GM19395 (cell line): ENCODE measurements around the gene KLHL11.
A peak's percentile ranks its signal among the peaks of the same experiment; 100 is the strongest.
"Not testable (repeated sequence)": the region's sequence is repeated elsewhere in the genome, so short reads cannot be mapped to it uniquely, and the experiment has no call there.

Source experiments
- ATAC-seq: cut with Tn5 transposase; IDR thresholded peaks from one replicate; pipeline ENCODE4 v1.9.1; 2021; ENCODE audit warnings: mild to moderate bottlenecking, moderate library complexity; ENCODE audit not compliant: unreplicated experiment

KLHL11 gene

DNA sequence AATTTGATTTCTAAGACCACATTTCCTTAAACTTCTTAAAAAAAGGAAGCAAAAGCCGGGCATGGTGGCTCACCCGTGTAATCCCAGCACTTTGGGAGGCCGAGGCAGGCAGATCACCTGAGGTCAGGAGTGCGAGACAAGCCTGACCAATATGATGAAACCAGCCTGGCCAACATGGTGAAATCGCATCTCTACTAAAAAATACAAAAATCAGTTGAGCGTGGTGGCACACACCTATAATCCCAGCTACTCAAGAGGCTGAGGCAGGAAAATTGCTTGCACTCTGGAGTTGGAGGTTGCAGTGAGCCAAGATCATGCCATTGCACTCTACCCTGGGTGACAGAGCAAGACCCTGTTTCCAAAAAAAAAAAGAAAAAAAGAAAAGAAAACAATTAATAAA lies 24.4 kb downstream of the KLHL11 start:
- ATAC-seq = not testable (repeated sequence)

DNA sequence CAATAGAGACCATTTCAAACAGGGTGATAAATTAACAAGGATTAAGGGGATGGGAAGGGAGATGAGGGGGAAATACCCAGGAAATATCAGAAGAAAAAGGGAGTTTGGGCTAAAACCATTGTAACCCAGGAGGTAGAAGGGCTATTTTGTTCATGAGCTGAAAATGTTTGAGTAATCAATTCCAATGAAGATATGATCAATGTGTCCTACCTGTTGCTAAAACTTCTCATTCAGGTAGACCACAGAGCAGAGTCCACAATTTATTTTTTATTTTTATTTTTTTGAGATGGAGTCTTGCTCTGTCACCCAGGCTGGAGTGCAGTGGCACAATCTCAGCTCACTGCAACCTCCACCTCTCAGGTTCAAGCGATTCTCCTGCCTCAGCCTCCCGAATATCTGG lies 25.8 kb downstream of the KLHL11 start:
- not testable (repeated sequence) for ATAC-seq

- no peak for ATAC-seq
These were observed 27.3 kb downstream of the KLHL11 start, which contains the start of gene KLHL10 for GRCh38 chr17:41837761-41838538. Gene KLHL10, plus strand, starts transcription at chr17:41837825. Its CDS starts 108 bp downstream, at chr17:41837933.

DNA sequence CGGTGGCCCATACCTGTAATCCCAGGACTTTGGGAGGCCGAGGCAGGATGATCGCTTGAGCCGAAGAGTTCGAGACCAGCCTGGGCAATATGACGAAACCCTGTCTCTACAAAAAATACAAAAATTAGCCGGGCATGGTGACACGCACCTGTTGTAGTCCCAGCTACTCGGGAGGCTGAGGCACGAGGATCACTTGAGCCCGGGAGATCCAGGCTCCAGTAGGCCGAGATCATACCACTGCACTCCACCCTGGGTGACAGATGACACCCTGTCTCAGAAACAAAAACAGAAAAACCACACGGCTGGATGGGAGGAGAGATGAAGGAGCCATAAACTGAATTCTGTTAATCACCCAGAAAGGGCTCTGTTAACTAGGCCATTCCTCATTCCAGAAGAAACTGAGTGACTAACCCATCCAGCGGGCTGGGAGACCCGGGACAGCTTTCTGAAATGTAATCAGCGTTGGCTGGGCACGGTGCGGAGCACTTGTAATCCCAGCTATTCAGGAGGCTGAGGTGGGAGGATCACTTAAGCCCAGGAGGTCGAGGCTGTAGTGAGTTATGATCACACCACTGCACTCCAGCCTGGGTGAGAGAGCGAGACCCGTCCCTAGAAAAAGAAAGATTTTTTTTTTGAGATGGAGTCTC lies 28.6 kb downstream of the KLHL11 start:
- ATAC-seq = no peak

DNA sequence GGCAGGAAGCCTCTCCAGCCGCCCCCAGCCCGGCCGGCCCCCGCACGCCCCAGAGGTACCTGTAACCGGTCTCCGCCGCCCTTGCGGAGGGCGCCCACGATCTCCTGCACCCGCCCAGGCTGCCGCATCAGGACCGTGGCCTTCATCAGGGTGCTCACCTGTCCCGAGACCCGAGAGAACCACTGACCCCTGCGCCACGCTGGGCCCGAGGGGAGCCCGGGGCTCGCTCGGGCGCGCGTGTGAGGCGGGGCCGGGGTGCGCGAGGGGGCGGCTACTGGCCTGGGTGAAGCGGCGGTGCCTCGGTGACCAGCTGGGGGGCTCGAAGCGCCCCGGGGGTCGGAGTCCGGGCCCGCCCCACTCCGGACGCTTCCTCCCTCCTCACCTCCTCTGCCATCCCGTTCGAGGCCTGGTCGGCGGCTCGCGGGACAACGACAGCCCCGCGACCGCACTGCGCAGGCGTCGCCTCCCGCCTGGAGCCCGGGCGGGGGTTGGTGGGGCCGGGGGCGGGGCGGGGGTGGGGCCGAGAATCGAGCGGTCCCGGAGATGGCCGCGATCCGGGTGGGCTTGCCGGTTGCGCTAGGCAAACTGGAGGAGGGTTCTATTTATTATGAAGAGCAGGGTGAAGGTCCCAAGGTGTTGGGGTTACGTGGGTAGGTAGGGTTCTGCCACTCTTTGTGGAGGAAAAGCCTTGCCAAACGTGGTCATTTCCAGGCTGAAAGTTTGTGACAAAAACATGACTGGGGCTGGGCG lies 29.2 kb downstream of the KLHL11 start, which contains the start of gene NT5C3B:
NT5C3B (minus strand) TSS at position 433 of the 750 bp plus-strand sequence; CDS start at position 394, 39 bp downstream.
- ATAC-seq = peak; percentile 60

DNA sequence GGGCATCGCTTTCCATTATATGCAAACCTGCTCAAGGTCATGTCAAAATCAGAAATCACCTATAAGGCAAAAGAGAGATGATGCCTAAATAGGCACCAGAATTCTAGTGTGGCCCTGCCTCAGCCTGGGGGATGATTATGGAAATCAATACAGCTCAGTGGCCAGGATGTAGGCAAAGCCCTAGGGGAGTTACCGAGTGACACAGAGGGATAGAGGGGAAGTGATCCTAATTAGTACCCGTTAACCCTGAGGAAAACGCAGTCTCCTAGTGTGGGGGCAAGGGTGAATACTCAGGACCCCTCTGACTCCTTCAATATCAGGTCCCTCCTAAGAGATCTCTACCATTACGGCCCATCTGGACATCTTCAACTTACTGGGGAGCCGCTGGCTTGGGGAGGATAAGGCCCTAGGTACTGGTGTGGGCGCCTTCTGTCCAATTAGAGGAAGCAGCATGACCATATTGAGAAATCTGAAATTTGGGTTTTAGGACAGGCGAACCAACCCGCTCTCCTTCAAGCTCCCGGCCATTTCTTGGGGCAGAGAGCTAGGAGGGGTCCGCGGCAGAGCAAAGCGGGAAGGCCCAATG lies 29.9 kb downstream of the KLHL11 start:
- ATAC-seq = peak; percentile 38

GRCh38 chr17:41829961-41830360 lies 35.3 kb downstream of the KLHL11 start:
- not testable (repeated sequence) for ATAC-seq

GRCh38 chr17:41825175-41825845 lies 39.9 kb downstream of the KLHL11 start:
- no peak for ATAC-seq

DNA sequence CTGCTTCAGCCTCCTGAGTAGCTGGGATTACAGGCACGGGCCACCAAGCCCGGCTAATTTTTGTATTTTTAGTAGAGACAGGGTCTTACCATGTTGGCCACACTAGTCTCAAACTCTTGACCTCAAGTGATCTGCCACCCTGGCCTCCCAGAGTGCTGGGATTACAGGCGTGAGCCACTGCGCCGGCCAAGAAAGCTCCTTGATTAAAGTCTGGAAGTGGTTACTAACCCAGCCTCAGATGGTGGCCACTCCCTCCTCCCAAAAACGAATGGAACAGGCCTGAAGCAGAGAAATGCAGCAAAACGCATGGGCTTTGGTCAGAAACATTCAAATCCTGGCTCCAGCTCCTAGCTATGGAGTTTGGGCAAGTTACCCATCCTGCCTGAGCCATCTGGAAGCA lies 41.1 kb downstream of the KLHL11 start:
- no peak for ATAC-seq

- ATAC-seq = no peak
These were observed 41.6 kb downstream of the KLHL11 start for GRCh38 chr17:41823580-41823979.

DNA sequence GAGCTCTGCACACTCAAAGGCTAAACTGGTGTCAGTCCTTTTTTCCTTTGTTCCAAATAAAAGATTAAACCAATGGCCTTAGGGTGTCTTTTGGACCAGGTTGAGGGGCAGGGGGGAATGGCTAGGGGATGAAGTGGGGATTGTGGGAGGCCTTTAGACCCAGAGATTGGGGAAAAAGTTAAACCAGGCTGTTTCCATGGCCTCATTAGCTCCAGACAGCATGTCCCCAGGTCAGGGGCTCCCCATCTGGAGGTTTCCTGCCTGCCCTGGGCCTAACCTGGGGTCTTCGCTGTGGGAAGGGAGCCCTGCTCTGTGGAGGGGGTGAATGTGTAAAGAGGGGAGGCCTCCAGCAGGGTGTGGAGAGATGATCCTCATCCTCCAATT lies 42.1 kb downstream of the KLHL11 start:
- ATAC-seq = no peak

GRCh38 chr17:41822216-41823140 lies 42.7 kb downstream of the KLHL11 start:
- no peak for ATAC-seq

DNA sequence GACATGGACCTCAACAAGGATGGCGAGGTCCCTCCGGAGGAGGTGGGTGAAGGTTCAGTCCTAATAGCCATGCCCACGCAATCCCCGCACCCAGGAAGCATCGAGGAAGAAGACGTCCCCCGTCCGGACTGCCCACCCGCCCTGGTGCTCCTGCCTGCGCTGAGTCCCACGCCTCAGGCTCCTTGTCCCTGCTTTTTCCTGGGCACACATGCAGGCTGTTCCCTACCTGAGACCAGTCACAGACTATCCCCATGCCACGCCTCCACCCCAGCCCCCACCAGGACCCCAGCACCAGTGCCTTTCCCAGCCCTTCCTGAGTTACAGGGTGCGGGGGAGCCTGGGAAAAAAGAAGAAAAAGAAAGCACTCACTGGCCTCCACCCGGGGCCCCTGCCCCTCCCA lies 43.4 kb downstream of the KLHL11 start:
- ATAC-seq = no peak

DNA sequence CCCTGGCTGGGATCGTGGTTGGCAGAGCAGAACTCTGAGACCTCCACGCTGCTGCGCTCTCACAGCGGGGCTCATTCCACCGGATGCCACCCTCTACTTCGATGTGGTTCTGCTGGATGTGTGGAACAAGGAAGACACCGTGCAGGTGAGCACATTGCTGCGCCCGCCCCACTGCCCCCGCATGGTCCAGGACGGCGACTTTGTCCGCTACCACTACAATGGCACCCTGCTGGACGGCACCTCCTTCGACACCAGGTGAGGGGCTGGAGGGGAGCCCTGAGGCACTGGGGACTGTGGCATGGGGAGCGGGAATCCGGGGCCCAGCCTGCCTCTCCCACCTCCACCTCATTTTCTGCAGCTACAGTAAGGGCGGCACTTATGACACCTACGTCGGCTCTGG lies 47.2 kb downstream of the KLHL11 start:
- no peak for ATAC-seq

GRCh38 chr17:41816637-41817320 lies 48.4 kb downstream of the KLHL11 start:
- no peak for ATAC-seq

GRCh38 chr17:41814195-41814594 lies 51.0 kb downstream of the KLHL11 start:
- no peak for ATAC-seq

GRCh38 chr17:41813699-41814124 lies 51.5 kb downstream of the KLHL11 start:
- no peak for ATAC-seq

DNA sequence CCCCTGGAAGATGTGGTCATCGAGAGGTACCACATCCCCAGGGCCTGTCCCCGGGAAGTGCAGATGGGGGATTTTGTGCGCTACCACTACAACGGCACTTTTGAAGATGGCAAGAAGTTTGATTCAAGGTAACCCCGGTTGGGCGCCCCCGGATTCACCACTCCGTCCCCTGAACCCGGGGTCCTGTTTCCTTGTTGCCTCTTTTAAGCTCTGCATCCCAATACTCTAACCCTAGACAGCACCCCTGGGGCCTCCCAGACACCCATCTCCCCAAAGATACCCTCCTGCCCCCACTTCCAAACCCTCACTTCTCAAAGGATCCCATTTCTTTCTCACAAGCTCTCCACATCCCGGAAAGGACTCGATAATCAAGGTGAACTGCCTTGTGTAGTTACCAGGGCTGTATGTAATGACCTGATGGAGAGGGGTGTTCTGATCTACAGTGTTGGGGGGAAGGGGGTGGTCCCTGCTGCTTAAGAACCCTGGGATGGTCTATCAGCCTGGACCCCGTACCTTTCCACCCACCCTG lies 52.0 kb downstream of the KLHL11 start:
- ATAC-seq = no peak
